WTC11 (cell line): ENCODE results near the gene CDK6. TPM values are rescaled to one million over a fixed set of nuclear protein-coding genes. Genes with fewer than 3 reads are reported as not detected.

Source experiments
- ATAC-seq: fragments of 200-7000 bp; cut with Tn5 transposase; 2 replicates; pipeline ENCODE4 v1.10.0; 2021; ENCODE audit warnings: mild to moderate bottlenecking, moderate library complexity
- CTCF ChIA-PET: fragments of 300-600 bp; sonication (Branson Sonifier 250); formaldehyde crosslinking; loops from one replicate; lab custom pipeline; 2021; ENCODE audit warnings: antibody characterized with exemption; lab: Charles Lee
- POLR2A ChIA-PET: fragments of 350-600 bp; sonication (Branson Sonifier 250); formaldehyde crosslinking; loops from one replicate; lab custom pipeline; 2021; ENCODE audit warnings: antibody characterized with exemption; lab: Charles Lee
- DNase-seq: peaks from one replicate; pipeline ENCODE4 v3.0.0; 2021; ENCODE audit warnings: low spot score
- H3K27ac Mint-ChIP-seq: 2 replicates; pipeline ENCODE4 v1.8.0; 2021; ENCODE audit warnings: mixed read lengths
- H3K27me3 Mint-ChIP-seq: 2 replicates; pipeline ENCODE4 v1.8.0; 2021; ENCODE audit warnings: low read depth, mild to moderate bottlenecking, moderate library complexity, mixed read lengths
- H3K36me3 Mint-ChIP-seq: 2 replicates; pipeline ENCODE4 v1.8.0; 2021; ENCODE audit warnings: mixed read lengths
- H3K4me1 Mint-ChIP-seq: 2 replicates; pipeline ENCODE4 v1.8.0; 2022; ENCODE audit warnings: mixed read lengths
- H3K4me3 Mint-ChIP-seq: 2 replicates; pipeline ENCODE4 v1.8.0; 2021; ENCODE audit warnings: mild to moderate bottlenecking, moderate library complexity, mixed read lengths
- H3K9me3 Mint-ChIP-seq: 2 replicates; pipeline ENCODE4 v1.8.0; 2021; ENCODE audit warnings: mixed read lengths
- ATF1 ChIP-seq: sonication (generic); formaldehyde crosslinking; IDR thresholded peaks from 2 replicates; pipeline ENCODE4 v1.8.1; 2023; ENCODE audit warnings: mild to moderate bottlenecking, moderate library complexity, missing genetic modification reagents
- CBFB ChIP-seq: sonication (generic); formaldehyde crosslinking; IDR thresholded peaks from 2 replicates; pipeline ENCODE4 v1.8.1; 2022; ENCODE audit warnings: mild to moderate bottlenecking, low read depth, missing genetic modification reagents
- ETV6 ChIP-seq: sonication (generic); formaldehyde crosslinking; IDR thresholded peaks from 2 replicates; pipeline ENCODE4 v1.8.1; 2022; ENCODE audit warnings: mild to moderate bottlenecking, missing genetic modification reagents
- HMGA2 ChIP-seq: fragments of 250-450 bp; sonication (Bioruptor Pico); IDR thresholded peaks from 2 replicates; pipeline ENCODE4 v1.4.0; 2021; ENCODE audit warnings: mild to moderate bottlenecking, moderate library complexity
- IRF2 ChIP-seq: sonication (generic); formaldehyde crosslinking; IDR thresholded peaks from 2 replicates; pipeline ENCODE4 v1.8.0; 2022; ENCODE audit warnings: low read depth, missing genetic modification reagents, borderline replicate concordance
- KAT7 ChIP-seq: sonication (generic); formaldehyde crosslinking; IDR thresholded peaks from 2 replicates; pipeline ENCODE4 v1.8.1; 2023; ENCODE audit warnings: missing genetic modification reagents, mild to moderate bottlenecking, borderline replicate concordance
- NFATC4 ChIP-seq: fragments of 250-450 bp; sonication (Bioruptor Pico); IDR thresholded peaks from 2 replicates; pipeline ENCODE4 v1.9.0; 2021; ENCODE audit warnings: mild to moderate bottlenecking
- NFE2L1 ChIP-seq: sonication (generic); formaldehyde crosslinking; IDR thresholded peaks from 2 replicates; pipeline ENCODE4 v1.8.1; 2023; ENCODE audit warnings: missing genetic modification reagents
- NR2C2 ChIP-seq: sonication (generic); formaldehyde crosslinking; IDR thresholded peaks from 2 replicates; pipeline ENCODE4 v1.8.0; 2022; ENCODE audit warnings: mild to moderate bottlenecking, missing genetic modification reagents
- OVOL2 ChIP-seq: fragments of 250-450 bp; sonication (Bioruptor Pico); IDR thresholded peaks from 2 replicates; pipeline ENCODE4 v1.9.0; 2021; ENCODE audit warnings: mild to moderate bottlenecking, borderline replicate concordance
- RELA ChIP-seq: sonication (generic); formaldehyde crosslinking; IDR thresholded peaks from 2 replicates; pipeline ENCODE4 v1.8.1; 2022; ENCODE audit warnings: missing genetic modification reagents, mild to moderate bottlenecking, borderline replicate concordance
- SMAD4 ChIP-seq: sonication (generic); formaldehyde crosslinking; IDR thresholded peaks from 2 replicates; pipeline ENCODE4 v1.8.0; 2022; ENCODE audit warnings: mild to moderate bottlenecking, missing genetic modification reagents
- TCF7 ChIP-seq: sonication (generic); formaldehyde crosslinking; IDR thresholded peaks from 2 replicates; pipeline ENCODE4 v1.8.0; 2022; ENCODE audit warnings: mild to moderate bottlenecking, low read depth, missing genetic modification reagents, moderate library complexity
- ZNF121 ChIP-seq: sonication (generic); formaldehyde crosslinking; IDR thresholded peaks from 2 replicates; pipeline ENCODE4 v1.8.0; 2023; ENCODE audit warnings: missing genetic modification reagents
- ZNF423 ChIP-seq: fragments of 250-450 bp; sonication (Bioruptor Pico); IDR thresholded peaks from 2 replicates; pipeline ENCODE4 v2.1.2; 2022; ENCODE audit warnings: mild to moderate bottlenecking, moderate library complexity
- total RNA-seq: library from RNA; stranded (reverse); gene quantifications from 3 replicates; pipeline ENCODE4 v1.2.3, GENCODE V29; 2021
- TF ChIP-seq, protein P1 (sequence below): fragments of 250-450 bp; sonication (Bioruptor Pico); IDR thresholded peaks from 2 replicates; pipeline ENCODE4 v1.9.0; 2021; ENCODE audit warnings: mild to moderate bottlenecking, borderline replicate concordance
- TF ChIP-seq, protein P2 (sequence below): sonication (generic); formaldehyde crosslinking; IDR thresholded peaks from 2 replicates; pipeline ENCODE4 v1.8.1; 2023; ENCODE audit warnings: mild to moderate bottlenecking, missing genetic modification reagents
- TF ChIP-seq, protein P3 (sequence below): sonication (generic); formaldehyde crosslinking; IDR thresholded peaks from 2 replicates; pipeline ENCODE4 v1.8.0; 2023; ENCODE audit warnings: missing genetic modification reagents, mild to moderate bottlenecking, borderline replicate concordance
- TF ChIP-seq, protein P4 (sequence below): sonication (generic); formaldehyde crosslinking; IDR thresholded peaks from 2 replicates; pipeline ENCODE4 v1.8.1; 2023; ENCODE audit warnings: mild to moderate bottlenecking, missing genetic modification reagents, moderate library complexity
- TF ChIP-seq, protein P5 (sequence below): fragments of 250-450 bp; sonication (Bioruptor Pico); IDR thresholded peaks from 2 replicates; pipeline ENCODE4 v2.1.2; 2022; ENCODE audit warnings: mild to moderate bottlenecking, moderate library complexity
- TF ChIP-seq, protein P6 (sequence below): sonication (generic); formaldehyde crosslinking; IDR thresholded peaks from 2 replicates; pipeline ENCODE4 v1.8.1; 2023; ENCODE audit warnings: mild to moderate bottlenecking, missing genetic modification reagents

The CDK6 gene
- total RNA-seq, 1 experiment from 2014 or later = 47.2 TPM

DNA sequence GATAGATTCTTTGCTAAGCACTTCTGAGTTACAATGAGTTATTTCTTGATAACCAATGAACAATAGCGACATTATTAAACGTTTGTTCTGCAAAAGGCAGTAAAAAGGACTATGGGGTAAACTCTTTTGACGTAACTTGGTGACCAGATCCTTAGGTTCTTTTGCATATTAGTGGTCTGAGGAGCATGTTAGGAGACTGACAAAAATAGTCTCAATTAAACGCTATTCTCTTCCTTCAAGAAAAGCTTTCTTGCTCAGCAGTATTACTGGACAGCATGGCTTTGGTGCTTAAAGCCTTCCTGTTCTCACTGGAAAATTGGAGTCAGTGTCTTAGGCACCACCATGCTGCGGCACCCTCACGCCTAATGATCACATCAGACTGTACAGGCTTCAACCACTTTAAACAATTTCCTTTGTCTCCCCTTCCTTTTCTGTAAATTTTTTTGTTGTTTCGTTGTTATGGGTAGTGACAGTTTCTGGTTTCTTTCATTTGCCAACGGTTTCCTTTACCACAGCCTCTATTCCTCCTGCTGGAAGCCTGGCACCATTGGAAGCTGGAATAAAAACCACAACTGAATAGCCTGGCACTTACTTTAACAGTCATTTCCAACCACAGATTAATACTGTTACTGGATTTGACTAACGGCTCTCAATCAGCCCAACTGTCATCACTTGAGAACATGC, 197.0 kb downstream of the CDK6 start:
- TF ChIP-seq ATF1 (CRISPR knock-in tag) (no peak), NR2C2 (CRISPR knock-in tag) (no peak), OVOL2 (CRISPR knock-in tag) (no peak), NFE2L1 (no peak), SMAD4 (CRISPR knock-in tag) (no peak), IRF2 (CRISPR knock-in tag) (no peak), NFATC4 (CRISPR knock-in tag) (no peak), TCF7 (CRISPR knock-in tag) (no peak), RELA (CRISPR knock-in tag) (no peak)
- TF ChIP-seq, protein P1, sequence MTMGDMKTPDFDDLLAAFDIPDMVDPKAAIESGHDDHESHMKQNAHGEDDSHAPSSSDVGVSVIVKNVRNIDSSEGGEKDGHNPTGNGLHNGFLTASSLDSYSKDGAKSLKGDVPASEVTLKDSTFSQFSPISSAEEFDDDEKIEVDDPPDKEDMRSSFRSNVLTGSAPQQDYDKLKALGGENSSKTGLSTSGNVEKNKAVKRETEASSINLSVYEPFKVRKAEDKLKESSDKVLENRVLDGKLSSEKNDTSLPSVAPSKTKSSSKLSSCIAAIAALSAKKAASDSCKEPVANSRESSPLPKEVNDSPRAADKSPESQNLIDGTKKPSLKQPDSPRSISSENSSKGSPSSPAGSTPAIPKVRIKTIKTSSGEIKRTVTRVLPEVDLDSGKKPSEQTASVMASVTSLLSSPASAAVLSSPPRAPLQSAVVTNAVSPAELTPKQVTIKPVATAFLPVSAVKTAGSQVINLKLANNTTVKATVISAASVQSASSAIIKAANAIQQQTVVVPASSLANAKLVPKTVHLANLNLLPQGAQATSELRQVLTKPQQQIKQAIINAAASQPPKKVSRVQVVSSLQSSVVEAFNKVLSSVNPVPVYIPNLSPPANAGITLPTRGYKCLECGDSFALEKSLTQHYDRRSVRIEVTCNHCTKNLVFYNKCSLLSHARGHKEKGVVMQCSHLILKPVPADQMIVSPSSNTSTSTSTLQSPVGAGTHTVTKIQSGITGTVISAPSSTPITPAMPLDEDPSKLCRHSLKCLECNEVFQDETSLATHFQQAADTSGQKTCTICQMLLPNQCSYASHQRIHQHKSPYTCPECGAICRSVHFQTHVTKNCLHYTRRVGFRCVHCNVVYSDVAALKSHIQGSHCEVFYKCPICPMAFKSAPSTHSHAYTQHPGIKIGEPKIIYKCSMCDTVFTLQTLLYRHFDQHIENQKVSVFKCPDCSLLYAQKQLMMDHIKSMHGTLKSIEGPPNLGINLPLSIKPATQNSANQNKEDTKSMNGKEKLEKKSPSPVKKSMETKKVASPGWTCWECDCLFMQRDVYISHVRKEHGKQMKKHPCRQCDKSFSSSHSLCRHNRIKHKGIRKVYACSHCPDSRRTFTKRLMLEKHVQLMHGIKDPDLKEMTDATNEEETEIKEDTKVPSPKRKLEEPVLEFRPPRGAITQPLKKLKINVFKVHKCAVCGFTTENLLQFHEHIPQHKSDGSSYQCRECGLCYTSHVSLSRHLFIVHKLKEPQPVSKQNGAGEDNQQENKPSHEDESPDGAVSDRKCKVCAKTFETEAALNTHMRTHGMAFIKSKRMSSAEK (CRISPR knock-in tag) = no peak
- TF ChIP-seq, protein P2, sequence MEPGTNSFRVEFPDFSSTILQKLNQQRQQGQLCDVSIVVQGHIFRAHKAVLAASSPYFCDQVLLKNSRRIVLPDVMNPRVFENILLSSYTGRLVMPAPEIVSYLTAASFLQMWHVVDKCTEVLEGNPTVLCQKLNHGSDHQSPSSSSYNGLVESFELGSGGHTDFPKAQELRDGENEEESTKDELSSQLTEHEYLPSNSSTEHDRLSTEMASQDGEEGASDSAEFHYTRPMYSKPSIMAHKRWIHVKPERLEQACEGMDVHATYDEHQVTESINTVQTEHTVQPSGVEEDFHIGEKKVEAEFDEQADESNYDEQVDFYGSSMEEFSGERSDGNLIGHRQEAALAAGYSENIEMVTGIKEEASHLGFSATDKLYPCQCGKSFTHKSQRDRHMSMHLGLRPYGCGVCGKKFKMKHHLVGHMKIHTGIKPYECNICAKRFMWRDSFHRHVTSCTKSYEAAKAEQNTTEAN (CRISPR knock-in tag) = no peak
- TF ChIP-seq, protein P3, sequence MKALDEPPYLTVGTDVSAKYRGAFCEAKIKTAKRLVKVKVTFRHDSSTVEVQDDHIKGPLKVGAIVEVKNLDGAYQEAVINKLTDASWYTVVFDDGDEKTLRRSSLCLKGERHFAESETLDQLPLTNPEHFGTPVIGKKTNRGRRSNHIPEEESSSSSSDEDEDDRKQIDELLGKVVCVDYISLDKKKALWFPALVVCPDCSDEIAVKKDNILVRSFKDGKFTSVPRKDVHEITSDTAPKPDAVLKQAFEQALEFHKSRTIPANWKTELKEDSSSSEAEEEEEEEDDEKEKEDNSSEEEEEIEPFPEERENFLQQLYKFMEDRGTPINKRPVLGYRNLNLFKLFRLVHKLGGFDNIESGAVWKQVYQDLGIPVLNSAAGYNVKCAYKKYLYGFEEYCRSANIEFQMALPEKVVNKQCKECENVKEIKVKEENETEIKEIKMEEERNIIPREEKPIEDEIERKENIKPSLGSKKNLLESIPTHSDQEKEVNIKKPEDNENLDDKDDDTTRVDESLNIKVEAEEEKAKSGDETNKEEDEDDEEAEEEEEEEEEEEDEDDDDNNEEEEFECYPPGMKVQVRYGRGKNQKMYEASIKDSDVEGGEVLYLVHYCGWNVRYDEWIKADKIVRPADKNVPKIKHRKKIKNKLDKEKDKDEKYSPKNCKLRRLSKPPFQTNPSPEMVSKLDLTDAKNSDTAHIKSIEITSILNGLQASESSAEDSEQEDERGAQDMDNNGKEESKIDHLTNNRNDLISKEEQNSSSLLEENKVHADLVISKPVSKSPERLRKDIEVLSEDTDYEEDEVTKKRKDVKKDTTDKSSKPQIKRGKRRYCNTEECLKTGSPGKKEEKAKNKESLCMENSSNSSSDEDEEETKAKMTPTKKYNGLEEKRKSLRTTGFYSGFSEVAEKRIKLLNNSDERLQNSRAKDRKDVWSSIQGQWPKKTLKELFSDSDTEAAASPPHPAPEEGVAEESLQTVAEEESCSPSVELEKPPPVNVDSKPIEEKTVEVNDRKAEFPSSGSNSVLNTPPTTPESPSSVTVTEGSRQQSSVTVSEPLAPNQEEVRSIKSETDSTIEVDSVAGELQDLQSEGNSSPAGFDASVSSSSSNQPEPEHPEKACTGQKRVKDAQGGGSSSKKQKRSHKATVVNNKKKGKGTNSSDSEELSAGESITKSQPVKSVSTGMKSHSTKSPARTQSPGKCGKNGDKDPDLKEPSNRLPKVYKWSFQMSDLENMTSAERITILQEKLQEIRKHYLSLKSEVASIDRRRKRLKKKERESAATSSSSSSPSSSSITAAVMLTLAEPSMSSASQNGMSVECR = no peak
- TF ChIP-seq, protein P4, sequence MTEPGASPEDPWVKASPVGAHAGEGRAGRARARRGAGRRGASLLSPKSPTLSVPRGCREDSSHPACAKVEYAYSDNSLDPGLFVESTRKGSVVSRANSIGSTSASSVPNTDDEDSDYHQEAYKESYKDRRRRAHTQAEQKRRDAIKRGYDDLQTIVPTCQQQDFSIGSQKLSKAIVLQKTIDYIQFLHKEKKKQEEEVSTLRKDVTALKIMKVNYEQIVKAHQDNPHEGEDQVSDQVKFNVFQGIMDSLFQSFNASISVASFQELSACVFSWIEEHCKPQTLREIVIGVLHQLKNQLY = no peak
- CTCF ChIA-PET = no interaction called here
- ATAC-seq (no peak), DNase-seq (no peak)
- H3K36me3 Mint-ChIP-seq = no peaks in the 10 kb centered on the region
- H3K27ac Mint-ChIP-seq = no peak overlapping the region
- no peaks in the 10 kb centered on the region; the same call in 1 of the 2 replicates for H3K27me3 Mint-ChIP-seq
- H3K4me1 Mint-ChIP-seq = peaks cover 12% of the 10 kb centered on the region
- no peak overlapping the region for H3K4me3 Mint-ChIP-seq
- no peaks in the 10 kb centered on the region for H3K9me3 Mint-ChIP-seq
- POLR2A ChIA-PET = no interaction called here

DNA sequence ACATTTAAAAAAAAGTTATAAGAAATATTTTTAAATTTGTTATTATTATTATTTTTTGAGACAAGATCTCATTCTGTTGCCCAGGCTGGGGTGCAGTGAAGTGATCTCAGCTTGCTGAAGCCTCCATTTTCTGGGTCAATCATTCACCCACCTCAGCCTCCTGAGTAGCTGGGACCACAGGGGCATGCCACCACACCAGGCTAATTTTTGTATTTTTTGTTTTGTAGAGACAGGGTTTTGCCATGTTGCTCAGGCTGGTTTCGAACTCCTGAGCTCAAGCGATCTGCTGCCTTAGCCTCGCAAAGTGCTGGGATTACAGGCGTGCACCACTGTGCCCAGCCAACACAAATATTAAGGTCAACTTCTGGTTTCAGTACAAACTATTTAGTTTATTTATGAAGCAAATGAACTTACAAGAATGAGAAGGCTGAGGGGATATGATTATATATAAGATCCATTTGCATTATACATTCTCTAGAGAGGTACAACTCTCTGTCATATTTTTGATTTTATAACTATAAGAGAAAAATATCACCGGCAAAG, 200.3 kb downstream of the CDK6 start:
- Mint-ChIP-seq H3K36me3 (no peaks in the 10 kb centered on the region), H3K27ac (no peak overlapping the region), H3K27me3 (no peaks in the 10 kb centered on the region; the same call in 1 of the 2 replicates), H3K4me3 (no peak overlapping the region), H3K4me1 (peaks cover 24% of the 10 kb centered on the region), H3K9me3 (no peaks in the 10 kb centered on the region)
- ATAC-seq (no peak), DNase-seq (no peak)
- CTCF ChIA-PET = interaction anchor here (1.1 kb wide), 1 partner anchor 245 kb away, joined by 3 read pairs; no protein-coding TSS in a partner anchor
- POLR2A ChIA-PET = interaction anchor here (1.1 kb wide), 1 partner anchor 298 kb away, joined by 3 read pairs; no protein-coding TSS in a partner anchor
- TF ChIP-seq ETV6 (CRISPR knock-in tag) (no peak), CBFB (CRISPR knock-in tag) (no peak), HMGA2 (CRISPR knock-in tag) (no peak), KAT7 (CRISPR knock-in tag) (no peak), ZNF121 (CRISPR knock-in tag) (no peak), SMAD4 (CRISPR knock-in tag) (no peak), ZNF423 (CRISPR knock-in tag) (no peak)
- TF ChIP-seq, protein P5, sequence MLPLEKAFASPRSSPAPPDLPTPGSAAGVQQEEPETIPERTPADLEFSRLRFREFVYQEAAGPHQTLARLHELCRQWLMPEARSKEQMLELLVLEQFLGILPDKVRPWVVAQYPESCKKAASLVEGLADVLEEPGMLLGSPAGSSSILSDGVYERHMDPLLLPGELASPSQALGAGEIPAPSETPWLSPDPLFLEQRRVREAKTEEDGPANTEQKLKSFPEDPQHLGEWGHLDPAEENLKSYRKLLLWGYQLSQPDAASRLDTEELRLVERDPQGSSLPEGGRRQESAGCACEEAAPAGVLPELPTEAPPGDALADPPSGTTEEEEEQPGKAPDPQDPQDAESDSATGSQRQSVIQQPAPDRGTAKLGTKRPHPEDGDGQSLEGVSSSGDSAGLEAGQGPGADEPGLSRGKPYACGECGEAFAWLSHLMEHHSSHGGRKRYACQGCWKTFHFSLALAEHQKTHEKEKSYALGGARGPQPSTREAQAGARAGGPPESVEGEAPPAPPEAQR = no peak
- TF ChIP-seq, protein P6, sequence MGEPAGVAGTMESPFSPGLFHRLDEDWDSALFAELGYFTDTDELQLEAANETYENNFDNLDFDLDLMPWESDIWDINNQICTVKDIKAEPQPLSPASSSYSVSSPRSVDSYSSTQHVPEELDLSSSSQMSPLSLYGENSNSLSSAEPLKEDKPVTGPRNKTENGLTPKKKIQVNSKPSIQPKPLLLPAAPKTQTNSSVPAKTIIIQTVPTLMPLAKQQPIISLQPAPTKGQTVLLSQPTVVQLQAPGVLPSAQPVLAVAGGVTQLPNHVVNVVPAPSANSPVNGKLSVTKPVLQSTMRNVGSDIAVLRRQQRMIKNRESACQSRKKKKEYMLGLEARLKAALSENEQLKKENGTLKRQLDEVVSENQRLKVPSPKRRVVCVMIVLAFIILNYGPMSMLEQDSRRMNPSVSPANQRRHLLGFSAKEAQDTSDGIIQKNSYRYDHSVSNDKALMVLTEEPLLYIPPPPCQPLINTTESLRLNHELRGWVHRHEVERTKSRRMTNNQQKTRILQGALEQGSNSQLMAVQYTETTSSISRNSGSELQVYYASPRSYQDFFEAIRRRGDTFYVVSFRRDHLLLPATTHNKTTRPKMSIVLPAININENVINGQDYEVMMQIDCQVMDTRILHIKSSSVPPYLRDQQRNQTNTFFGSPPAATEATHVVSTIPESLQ (CRISPR knock-in tag) = no peak
